Ishikawa (cell line): ENCODE data around the gene NAA25.

Experiments used
- EGR1 ChIP-seq: IDR thresholded peaks from 2 replicates; pipeline ENCODE4 v1.6.1; 2012
- EP300 ChIP-seq: IDR thresholded peaks from 2 replicates; pipeline ENCODE4 v1.6.1; 2012; ENCODE audit warnings: borderline replicate concordance
- TF ChIP-seq, protein P1 (sequence below): IDR thresholded peaks from 2 replicates; pipeline ENCODE4 v1.6.1; 2012

DNA sequence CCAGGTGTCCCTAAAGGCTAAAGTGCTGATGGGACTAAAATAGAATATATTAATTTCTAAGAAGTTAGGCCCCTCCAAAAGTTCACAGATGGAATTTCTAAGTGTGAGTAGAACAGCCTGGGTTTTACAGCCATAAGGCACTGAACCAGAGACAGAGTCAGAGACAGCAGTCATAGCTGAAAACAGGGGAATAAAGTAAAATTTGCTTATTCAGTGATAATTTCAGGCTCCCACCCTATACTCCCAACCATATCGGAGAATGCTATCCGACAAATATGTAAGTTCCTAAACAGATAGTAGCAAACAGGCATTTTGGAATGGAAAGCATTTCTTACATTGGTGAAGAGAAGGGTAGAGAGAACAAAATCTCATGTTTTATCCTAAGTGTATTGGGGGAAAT lies 45.3 kb downstream of the NAA25 start:
- TF ChIP-seq EGR1: no peak
- no peak for TF ChIP-seq EP300
- TF ChIP-seq, protein P1, sequence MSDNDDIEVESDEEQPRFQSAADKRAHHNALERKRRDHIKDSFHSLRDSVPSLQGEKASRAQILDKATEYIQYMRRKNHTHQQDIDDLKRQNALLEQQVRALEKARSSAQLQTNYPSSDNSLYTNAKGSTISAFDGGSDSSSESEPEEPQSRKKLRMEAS: no peak
